Activated CD4-positive, alpha-beta T cell treated with anti-CD3 and anti-CD28 coated beads for 48 hours (primary cell): ENCODE measurements around the gene RGS12.

Source experiments
- DNase-seq: peaks from one replicate; pipeline ENCODE4 v3.0.0-alpha.2; 2020

The RGS12 gene

GRCh38 chr4:3253808-3254207 is 39.0 kb upstream of the RGS12 start:
- no peak for DNase-seq

GRCh38 chr4:3254302-3255131 is 38.3 kb upstream of the RGS12 start:
- peak; percentile 1 for DNase-seq

GRCh38 chr4:3255611-3256186 is 37.1 kb upstream of the RGS12 start:
- DNase-seq = peak; percentile 0

GRCh38 chr4:3256230-3257102 is 36.4 kb upstream of the RGS12 start:
- no peak for DNase-seq

- no peak for DNase-seq
These were observed 35.7 kb upstream of the RGS12 start for GRCh38 chr4:3257103-3257555.

- DNase-seq = peak; percentile 20
These were observed 35.0 kb upstream of the RGS12 start for GRCh38 chr4:3257556-3258482.

- no peak for DNase-seq
These were observed 31.2 kb upstream of the RGS12 start for GRCh38 chr4:3261411-3262207.

GRCh38 chr4:3262208-3263052 is 30.4 kb upstream of the RGS12 start:
- DNase-seq = no peak

- no peak for DNase-seq
These were observed 29.6 kb upstream of the RGS12 start for GRCh38 chr4:3263053-3263875.

- DNase-seq = no peak
These were observed 29.0 kb upstream of the RGS12 start for GRCh38 chr4:3263876-3264193.

- DNase-seq = no peak
These were observed 26.7 kb upstream of the RGS12 start for GRCh38 chr4:3266076-3266475.

- no peak for DNase-seq
These were observed 25.0 kb upstream of the RGS12 start for GRCh38 chr4:3267576-3268394.

- no peak for DNase-seq
These were observed 24.3 kb upstream of the RGS12 start for GRCh38 chr4:3268395-3269104.

- no peak for DNase-seq
These were observed 23.5 kb upstream of the RGS12 start for GRCh38 chr4:3269105-3269927.

GRCh38 chr4:3269991-3270611 is 22.7 kb upstream of the RGS12 start:
- DNase-seq = no peak

- DNase-seq = no peak
These were observed 21.7 kb upstream of the RGS12 start for GRCh38 chr4:3271131-3271530.

- no peak for DNase-seq
These were observed 15.8 kb upstream of the RGS12 start for GRCh38 chr4:3276986-3277385.
